Vagina (tissue), 2 donors: ENCODE measurements around the gene CORO2B. TPM values are rescaled to one million over a fixed set of nuclear protein-coding genes. Genes with fewer than 3 reads are reported as not detected.

Experiments
- DNase-seq, 2 donors: peaks; one replicate each; pipeline ENCODE4 v3.0.0-alpha.2; 2017; ENCODE audit errors: extremely low spot score in 2 of 2
- H3K27ac ChIP-seq: fragments of 200-600 bp; sonication (generic); one replicate; pipeline ENCODE4 v1.5.1; 2019
- H3K27me3 ChIP-seq: fragments of 200-600 bp; sonication (generic); one replicate; pipeline ENCODE4 v1.5.1; 2019
- H3K36me3 ChIP-seq, 2 donors: fragments of 200-600 bp; sonication (generic); one replicate each; pipeline ENCODE4 v1.5.1; 2017 to 2019
- H3K4me1 ChIP-seq: fragments of 200-600 bp; sonication (generic); one replicate; pipeline ENCODE4 v1.5.1; 2019
- H3K4me3 ChIP-seq, 2 donors: fragments of 200-600 bp; sonication (generic); 1 replicate in 1 of 2; 2 replicates in 1 of 2; pipeline ENCODE4 v1.5.1; 2016 to 2019
- H3K9me3 ChIP-seq: fragments of 200-600 bp; sonication (generic); one replicate; pipeline ENCODE4 v1.5.1; 2019
- CTCF ChIP-seq, 3 experiments: fragments of 450-650 bp in 2 of 3; fragments of 200-600 bp in 1 of 3; sonication (generic) in 1 of 3; IDR thresholded peaks; one replicate each; pipeline ENCODE4 v1.5.1; 2017 to 2019; ENCODE audit warnings: antibody characterized with exemption in 3 of 3, mild to moderate bottlenecking in 2 of 3, moderate library complexity in 2 of 3
- POLR2A ChIP-seq, 2 donors: fragments of 450-650 bp; IDR thresholded peaks; one replicate each; pipeline ENCODE4 v1.6.1; 2017; ENCODE audit warnings: antibody characterized with exemption in 2 of 2, mild to moderate bottlenecking in 2 of 2, moderate library complexity in 2 of 2
- POLR2AphosphoS5 ChIP-seq, 2 donors: sonication (generic); formaldehyde crosslinking; IDR thresholded peaks; one replicate each; pipeline ENCODE4 v1.9.0; 2017; ENCODE audit warnings: antibody characterized with exemption in 2 of 2, mild to moderate bottlenecking in 2 of 2, low read depth in 1 of 2; ENCODE audit not compliant: insufficient read depth in 1 of 2
- intact Hi-C: fragments of 100-400 bp; cut with DNase I; formaldehyde crosslinking; loops from one replicate; pipeline ENCODE4 v1.15.1; 2023
- total RNA-seq: library from RNA; depleted of rRNA; stranded (reverse); fragments of >200 nt; gene quantifications from one replicate; pipeline ENCODE4 v1.2.3, GENCODE V29; 2016

Gene CORO2B
- total RNA-seq, 1 donor from 2014 or later = 4.7 TPM

GRCh38 chr15:68580026-68580882, 1.5 kb downstream of the CORO2B start:
- DNase-seq = no peak
- Histone ChIP-seq H3K27ac (peak overlapping the region; percentile 67), H3K27me3 (no peaks in the 10 kb centered on the region), H3K9me3 (no peaks in the 10 kb centered on the region), H3K36me3 (no peaks in the 10 kb centered on the region), H3K4me1 (peaks cover 26% of the 10 kb centered on the region), H3K4me3 (no peak overlapping the region)
- intact Hi-C loops = loop anchor here (5.0 kb wide), 1 partner anchor 57 kb away; no protein-coding TSS in a partner anchor
- TF ChIP-seq POLR2AphosphoS5 (IDR thresholded peaks at IDR 0.05; ENCODE audit: insufficient read depth in 1 of 2, low read depth in 1 of 2) = no peak
- TF ChIP-seq POLR2A (IDR thresholded peaks at IDR 0.05) = no peak
- TF ChIP-seq CTCF (IDR thresholded peaks at IDR 0.05) = no peak

GRCh38 chr15:68580883-68581155, 2.0 kb downstream of the CORO2B start:
- Histone ChIP-seq H3K27ac (no peak overlapping the region), H3K36me3 (no peaks in the 10 kb centered on the region), H3K4me3 (no peak overlapping the region), H3K4me1 (peaks cover 26% of the 10 kb centered on the region), H3K27me3 (no peaks in the 10 kb centered on the region), H3K9me3 (no peaks in the 10 kb centered on the region)
- TF ChIP-seq CTCF (IDR thresholded peaks at IDR 0.05) (no peak), POLR2A (IDR thresholded peaks at IDR 0.05) (no peak), POLR2AphosphoS5 (IDR thresholded peaks at IDR 0.05; ENCODE audit: insufficient read depth in 1 of 2, low read depth in 1 of 2) (no peak)
- intact Hi-C loops = loop anchor here (5.0 kb wide), 1 partner anchor 56 kb away; no protein-coding TSS in a partner anchor
- DNase-seq = no peak

- TF ChIP-seq POLR2AphosphoS5 (IDR thresholded peaks at IDR 0.05; ENCODE audit: insufficient read depth in 1 of 2, low read depth in 1 of 2) (no peak), CTCF (IDR thresholded peaks at IDR 0.05) (no peak), POLR2A (IDR thresholded peaks at IDR 0.05) (no peak)
- Histone ChIP-seq H3K36me3 (no peaks in the 10 kb centered on the region), H3K27me3 (no peaks in the 10 kb centered on the region), H3K4me1 (peaks cover 26% of the 10 kb centered on the region), H3K27ac (no peak overlapping the region), H3K9me3 (no peaks in the 10 kb centered on the region), H3K4me3 (no peak overlapping the region)
- DNase-seq = no peak
- intact Hi-C loops = loop anchor here (5.0 kb wide), 1 partner anchor 56 kb away; no protein-coding TSS in a partner anchor
Measured at GRCh38 chr15:68581725-68582124, 2.9 kb downstream of the CORO2B start.

- Histone ChIP-seq H3K4me3 (no peak overlapping the region), H3K4me1 (peaks cover 24% of the 10 kb centered on the region), H3K27me3 (no peaks in the 10 kb centered on the region), H3K9me3 (no peaks in the 10 kb centered on the region), H3K27ac (no peak overlapping the region), H3K36me3 (no peaks in the 10 kb centered on the region)
- intact Hi-C loops = loop anchor here (5.0 kb wide), 1 partner anchor 55 kb away; no protein-coding TSS in a partner anchor
- TF ChIP-seq POLR2A (IDR thresholded peaks at IDR 0.05) (no peak), POLR2AphosphoS5 (IDR thresholded peaks at IDR 0.05; ENCODE audit: insufficient read depth in 1 of 2, low read depth in 1 of 2) (no peak), CTCF (IDR thresholded peaks at IDR 0.05) (no peak)
- DNase-seq = no peak
Measured at GRCh38 chr15:68582236-68582635, 3.4 kb downstream of the CORO2B start.

- H3K4me3 ChIP-seq = no peak overlapping the region
- H3K27ac ChIP-seq = no peak overlapping the region
- intact Hi-C loops = loop anchor here (5.0 kb wide), 1 partner anchor 54 kb away; no protein-coding TSS in a partner anchor
- H3K9me3 ChIP-seq = no peaks in the 10 kb centered on the region
- peaks cover 18% of the 10 kb centered on the region for H3K4me1 ChIP-seq
- no peaks in the 10 kb centered on the region for H3K36me3 ChIP-seq
- no peaks in the 10 kb centered on the region for H3K27me3 ChIP-seq
- no peak for TF ChIP-seq POLR2AphosphoS5 (IDR thresholded peaks at IDR 0.05; ENCODE audit: insufficient read depth in 1 of 2, low read depth in 1 of 2)
- TF ChIP-seq POLR2A (IDR thresholded peaks at IDR 0.05) = no peak
- no peak for TF ChIP-seq CTCF (IDR thresholded peaks at IDR 0.05)
- no peak for DNase-seq
Measured at GRCh38 chr15:68582864-68583263, 4.1 kb downstream of the CORO2B start.
